Ovary (tissue), 9 donors: Measurements from ENCODE around the gene RYR3. TPM values are rescaled to one million over a fixed set of nuclear protein-coding genes. Genes with fewer than 3 reads are reported as not detected.

Experiments
- DNase-seq, 5 donors: peaks; one replicate each; pipeline ENCODE4 v3.0.0-alpha.2; 2019 to 2020
- H3K27ac ChIP-seq, 2 donors: fragments of 200-600 bp; one replicate each; pipeline versions ENCODE4 v1.5.1 to v1.8.0; 2019 to 2022
- H3K27me3 ChIP-seq: fragments of 200-600 bp; one replicate; pipeline ENCODE4 v1.8.0; 2022
- H3K36me3 ChIP-seq: fragments of 200-600 bp; sonication (generic); one replicate; pipeline ENCODE4 v1.5.1; 2019
- H3K4me1 ChIP-seq: one replicate; pipeline ENCODE4 v1.8.1; 2013; ENCODE audit warnings: mild to moderate bottlenecking, moderate library complexity; ENCODE audit not compliant: insufficient read depth
- H3K4me3 ChIP-seq: fragments of 200-600 bp; sonication (generic); one replicate; pipeline ENCODE4 v1.5.1; 2017
- H3K9me3 ChIP-seq, 2 donors: fragments of 200-600 bp in 1 of 2; sonication (generic) in 1 of 2; one replicate each; pipeline versions ENCODE4 v1.5.1 to v1.8.1; 2013 to 2019; ENCODE audit warnings: mild to moderate bottlenecking in 1 of 2, moderate library complexity in 1 of 2
- CTCF ChIP-seq, 3 donors: fragments of 450-650 bp in 2 of 3; fragments of 200-600 bp in 1 of 3; IDR thresholded peaks; one replicate each; pipeline versions ENCODE4 v1.5.1 to v1.8.0; 2016 to 2022; ENCODE audit warnings: antibody characterized with exemption in 3 of 3, mild to moderate bottlenecking in 1 of 3
- EP300 ChIP-seq: sonication (generic); formaldehyde crosslinking; IDR thresholded peaks from one replicate; pipeline ENCODE4 v1.6.1; 2017; ENCODE audit warnings: antibody characterized with exemption
- POLR2A ChIP-seq: fragments of 450-650 bp; IDR thresholded peaks from one replicate; pipeline ENCODE4 v1.6.1; 2017; ENCODE audit warnings: antibody characterized with exemption, mild to moderate bottlenecking, moderate library complexity
- WGBS, 3 donors: extraction: QIAGEN DNeasy Blood & Tissue Kit in 1 of 3; methylation state at CpG; one replicate each; pipeline versions ENCODE4 v1.1.5 to v1.1.7; 2013 to 2017; 5-methylcytosine and 5-hydroxymethylcytosine counted together
- intact Hi-C, 4 donors: fragments of 100-400 bp; cut with DNase I; formaldehyde crosslinking; loops; one replicate each; pipeline versions ENCODE4 v1.11.0 to v1.15.1; 2022 to 2023
- polyA plus RNA-seq, 2 donors: library from polyadenylated mRNA; stranded (reverse); fragments of 200-250 nt in 1 of 2; fragments of 350-450 nt in 1 of 2; fragmentation: Illumina TruSeq in 1 of 2; extraction: RNeasy Lipid Tissue Mini Kit (QIAGEN cat#74804) in 1 of 2; gene quantifications; one replicate each; pipeline ENCODE4 v1.2.3, GENCODE V29; 2013 to 2014
- total RNA-seq, 7 donors: library from RNA; depleted of rRNA in 2 of 7; stranded (reverse); fragments of >200 nt in 2 of 7; fragmentation: NEBNext Ultra II Directional in 3 of 7; extraction: Animal tissue kit (Norgen Biotek cat#: 25700) in 3 of 7; gene quantifications; one replicate each; pipeline versions ENCODE4 v1.1.0 to v1.2.4, GENCODE V29; 2016 to 2023
- donor health status: DM: no; HTN: no; CAD: no; lungs with moderate emphysema.
- donor health status: DM: no; HTN: no; CAD: no.
- donor health status: Bipolar disorder and iron deficiency.
- donor health status: DM: yes; HTN: yes; CAD: no.
- donor health status: DM: no; HTN: no; CAD: no.
- donor health status: DM: yes; HTN: yes; CAD: no.

The RYR3 gene
- total and polyA plus RNA-seq, 9 donors = 0.52 to 6.0 (median 0.96) TPM

GRCh38 chr15:33473005-33473404 is 162.2 kb downstream of the RYR3 start:
- no peak overlapping the region for H3K4me3 ChIP-seq
- 74 to 80% (median 79%) methylated on average over 5 of the region's 5 CpGs for WGBS, 3 donors
- TF ChIP-seq CTCF (IDR thresholded peaks at IDR 0.05) (no peak), POLR2A (no peak), EP300 (no peak)
- H3K9me3 ChIP-seq = no peaks in the 10 kb centered on the region
- intact Hi-C loops = no loop called here
- no peaks in the 10 kb centered on the region for H3K27me3 ChIP-seq
- DNase-seq = no peak
- no peaks in the 10 kb centered on the region for H3K4me1 ChIP-seq
- no peaks in the 10 kb centered on the region for H3K36me3 ChIP-seq
- H3K27ac ChIP-seq = no peak overlapping the region

GRCh38 chr15:33473714-33474113 is 162.9 kb downstream of the RYR3 start:
- DNase-seq = no peak
- Histone ChIP-seq H3K4me1 (no peaks in the 10 kb centered on the region), H3K4me3 (no peak overlapping the region), H3K27ac (no peak overlapping the region), H3K36me3 (no peaks in the 10 kb centered on the region), H3K9me3 (no peaks in the 10 kb centered on the region), H3K27me3 (no peaks in the 10 kb centered on the region)
- intact Hi-C loops = no loop called here
- WGBS, 3 donors = 61 to 74% (median 62%) methylated on average over 4 of the region's 4 CpGs
- TF ChIP-seq CTCF (IDR thresholded peaks at IDR 0.05) = no peak
- no peak for TF ChIP-seq POLR2A
- no peak for TF ChIP-seq EP300

GRCh38 chr15:33476076-33476475 is 165.3 kb downstream of the RYR3 start:
- TF ChIP-seq EP300 = no peak
- TF ChIP-seq POLR2A = no peak
- TF ChIP-seq CTCF (IDR thresholded peaks at IDR 0.05) = no peak
- Histone ChIP-seq H3K27ac (no peak overlapping the region), H3K4me3 (no peak overlapping the region), H3K4me1 (no peaks in the 10 kb centered on the region), H3K27me3 (no peaks in the 10 kb centered on the region), H3K36me3 (no peaks in the 10 kb centered on the region), H3K9me3 (no peaks in the 10 kb centered on the region)
- WGBS, 3 donors = 79 to 89% (median 85%) methylated on average over 4 of the region's 4 CpGs
- intact Hi-C loops = no loop called here
- no peak for DNase-seq

- intact Hi-C loops = no loop called here
Observed at GRCh38 chr15:33476908-33477307, 166.1 kb downstream of the RYR3 start.

More at GRCh38 chr15:33476908-33477307, 166.1 kb downstream of the RYR3 start:
- H3K4me3 ChIP-seq = no peak overlapping the region
- H3K9me3 ChIP-seq = no peaks in the 10 kb centered on the region
- DNase-seq = no peak
- TF ChIP-seq POLR2A (no peak), EP300 (no peak), CTCF (IDR thresholded peaks at IDR 0.05) (no peak)
- WGBS, 3 donors = 80 to 90% (median 82%) methylated on average over 2 of the region's 2 CpGs
- no peaks in the 10 kb centered on the region for H3K4me1 ChIP-seq
- no peaks in the 10 kb centered on the region for H3K36me3 ChIP-seq
- no peak overlapping the region for H3K27ac ChIP-seq
- H3K27me3 ChIP-seq = no peaks in the 10 kb centered on the region
